DMS 273 (cell line): ENCODE results near the gene NECTIN4.
A peak's percentile ranks its signal among the peaks of the same experiment; 100 is the strongest.

Source experiments
- DNase-seq: peaks from one replicate; lab custom pipeline; 2025; ENCODE audit not compliant: unreplicated experiment; lab: John Stamatoyannopoulos, UW

Gene NECTIN4

DNA sequence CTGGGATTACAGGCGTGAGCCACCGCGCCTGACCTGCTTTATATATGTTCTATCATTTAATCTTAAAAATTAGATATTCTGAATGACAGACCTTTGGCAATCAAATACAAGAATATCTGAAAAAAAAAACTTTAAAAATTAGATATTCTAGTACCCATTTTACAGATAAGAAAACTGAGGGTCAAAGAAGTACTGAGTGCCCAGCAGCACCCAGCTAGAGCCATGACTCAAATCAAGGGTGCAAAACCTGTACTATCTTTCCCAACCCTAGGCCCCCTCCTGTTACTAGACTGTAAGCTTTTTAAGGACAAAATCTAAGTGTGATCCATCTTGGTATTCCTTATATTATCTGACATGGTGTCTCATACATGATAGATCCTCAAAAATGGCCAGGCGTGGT is 27.9 kb downstream of the NECTIN4 start:
- no peak for DNase-seq

DNA sequence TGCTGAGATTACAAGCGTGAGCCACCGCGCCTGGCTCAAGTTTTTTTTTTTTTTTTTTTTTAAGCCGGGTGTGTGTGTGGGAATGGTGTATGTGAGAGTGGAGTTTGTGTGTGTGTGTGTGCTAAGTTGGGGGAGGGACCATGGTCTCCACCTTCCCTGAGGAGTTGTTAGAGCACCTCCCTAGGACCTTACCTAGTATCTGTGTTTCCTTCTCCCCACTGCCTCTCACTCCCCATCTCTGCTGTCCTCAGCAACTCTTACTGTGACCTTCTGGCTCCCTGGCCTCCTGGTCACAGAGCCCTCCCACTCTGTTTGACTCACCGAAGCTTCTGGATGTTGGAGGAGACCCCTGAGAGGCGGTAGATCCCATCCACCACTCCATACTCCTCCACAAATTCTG is 30.1 kb downstream of the NECTIN4 start:
- DNase-seq, result no peak

DNA sequence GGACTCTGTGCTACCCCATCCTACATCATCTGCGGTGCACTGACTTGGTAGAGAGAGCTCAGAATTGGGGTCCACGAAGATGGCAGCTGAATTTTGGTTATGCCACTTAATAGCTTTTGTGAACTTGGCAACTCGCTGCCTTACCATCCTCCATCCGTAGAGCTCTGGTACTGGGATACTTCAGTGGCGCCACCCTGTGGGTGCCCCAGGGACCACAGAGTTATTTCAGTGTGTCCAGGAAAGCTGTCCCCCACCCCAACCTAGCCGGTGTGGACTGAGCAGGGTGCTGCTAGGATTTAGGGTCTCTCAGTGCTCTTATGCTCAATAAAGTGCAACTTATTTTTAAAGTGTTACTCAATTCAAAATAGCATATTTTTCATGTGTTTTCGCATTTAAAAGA is 34.6 kb downstream of the NECTIN4 start:
- no peak for DNase-seq

DNA sequence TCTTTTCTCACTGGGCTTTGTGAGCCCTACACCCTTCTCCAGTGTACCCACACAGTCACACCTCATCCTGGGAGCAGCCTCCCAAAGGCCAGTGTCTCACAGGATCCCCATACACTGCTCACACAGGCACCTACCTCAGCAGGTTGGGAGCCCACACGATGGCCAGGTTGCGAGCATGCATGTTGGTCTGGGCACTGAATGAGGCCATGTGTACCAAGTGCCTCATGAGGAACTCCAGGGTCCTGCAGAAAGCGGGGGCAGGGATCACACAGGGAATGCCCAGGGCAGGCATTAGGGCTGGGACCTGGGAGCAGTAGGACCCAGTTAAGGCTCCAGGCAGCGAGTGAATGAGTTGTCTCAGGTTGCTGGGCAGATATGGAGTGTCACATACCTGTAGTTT is 35.1 kb downstream of the NECTIN4 start:
- no peak for DNase-seq

DNA sequence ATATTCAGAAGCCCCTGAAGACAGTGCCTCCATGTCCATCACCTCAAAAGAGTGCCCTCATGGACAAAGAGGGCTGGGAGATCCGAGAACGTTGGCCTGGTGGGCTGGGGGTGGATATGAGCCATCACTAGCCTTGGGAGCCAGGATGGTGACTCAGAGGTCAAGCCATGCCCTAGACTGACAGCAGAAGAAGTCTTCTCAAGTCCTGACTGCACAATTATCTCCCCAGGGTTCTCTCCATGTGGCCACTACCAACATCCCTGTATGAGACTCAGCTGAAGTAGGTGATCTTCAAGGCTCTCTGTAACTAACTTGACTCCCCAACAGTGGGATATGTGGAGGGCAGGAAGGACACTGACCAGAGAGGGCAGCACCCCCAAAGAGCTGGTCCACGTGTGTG is 36.5 kb downstream of the NECTIN4 start:
- no peak for DNase-seq

DNA sequence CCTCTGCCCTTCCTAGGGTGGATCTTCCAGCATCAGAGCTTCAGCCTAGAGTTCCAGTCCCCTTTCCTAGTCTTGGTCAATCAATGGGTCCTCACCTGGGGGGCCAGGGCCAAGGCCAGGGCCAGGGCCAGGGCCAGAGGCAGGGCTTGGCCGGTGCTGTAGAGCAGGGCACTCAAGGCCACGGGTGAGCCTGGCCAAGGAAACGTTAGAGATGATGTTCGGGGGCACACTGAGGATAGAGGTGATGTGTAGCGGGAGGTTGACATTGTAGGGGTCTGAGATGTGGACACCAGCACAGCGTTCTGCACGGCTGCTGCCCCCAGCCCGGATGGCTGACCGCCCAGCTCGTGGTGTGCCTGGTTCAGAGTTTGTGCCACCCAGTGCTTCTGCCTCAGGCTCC is 38.1 kb downstream of the NECTIN4 start:
- no peak for DNase-seq

DNA sequence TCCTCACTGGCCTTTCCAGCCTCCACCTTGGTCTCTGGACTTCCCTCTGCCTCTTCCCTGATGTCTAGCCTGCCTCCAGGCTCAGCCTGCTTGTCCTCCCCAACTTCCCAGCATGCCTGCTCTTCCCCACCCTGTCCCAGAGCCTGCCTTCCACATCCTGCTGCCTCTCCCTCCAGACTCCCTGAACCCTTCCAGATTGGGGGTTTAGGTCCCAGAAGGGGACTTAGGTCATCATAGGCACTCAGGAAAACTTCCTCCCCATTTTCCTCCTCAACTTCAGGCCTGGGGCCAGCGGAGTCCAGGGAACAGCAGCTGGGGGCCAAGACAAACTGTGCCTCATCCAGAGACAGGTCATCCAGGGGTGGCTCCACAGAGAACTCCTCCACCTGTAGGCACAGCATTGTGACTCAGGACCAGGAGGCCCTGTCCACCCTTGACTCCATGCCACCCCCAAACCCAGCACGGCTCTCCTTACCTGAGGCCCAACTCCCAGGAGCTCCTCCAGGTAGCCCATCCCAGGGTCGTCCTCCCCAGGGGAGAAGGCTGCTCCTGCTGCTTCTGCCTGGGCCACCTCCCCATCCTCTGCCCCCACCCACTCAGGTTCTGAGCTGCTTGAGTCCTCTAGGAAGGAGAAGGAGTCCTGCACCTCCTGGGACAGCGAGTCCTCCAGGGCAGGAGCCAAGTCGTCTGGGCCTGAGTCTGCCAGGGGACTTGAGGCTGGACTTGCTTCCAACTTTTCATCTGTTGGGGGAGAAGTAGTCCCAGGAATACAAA is 40.2 kb downstream of the NECTIN4 start:
- no peak for DNase-seq

DNA sequence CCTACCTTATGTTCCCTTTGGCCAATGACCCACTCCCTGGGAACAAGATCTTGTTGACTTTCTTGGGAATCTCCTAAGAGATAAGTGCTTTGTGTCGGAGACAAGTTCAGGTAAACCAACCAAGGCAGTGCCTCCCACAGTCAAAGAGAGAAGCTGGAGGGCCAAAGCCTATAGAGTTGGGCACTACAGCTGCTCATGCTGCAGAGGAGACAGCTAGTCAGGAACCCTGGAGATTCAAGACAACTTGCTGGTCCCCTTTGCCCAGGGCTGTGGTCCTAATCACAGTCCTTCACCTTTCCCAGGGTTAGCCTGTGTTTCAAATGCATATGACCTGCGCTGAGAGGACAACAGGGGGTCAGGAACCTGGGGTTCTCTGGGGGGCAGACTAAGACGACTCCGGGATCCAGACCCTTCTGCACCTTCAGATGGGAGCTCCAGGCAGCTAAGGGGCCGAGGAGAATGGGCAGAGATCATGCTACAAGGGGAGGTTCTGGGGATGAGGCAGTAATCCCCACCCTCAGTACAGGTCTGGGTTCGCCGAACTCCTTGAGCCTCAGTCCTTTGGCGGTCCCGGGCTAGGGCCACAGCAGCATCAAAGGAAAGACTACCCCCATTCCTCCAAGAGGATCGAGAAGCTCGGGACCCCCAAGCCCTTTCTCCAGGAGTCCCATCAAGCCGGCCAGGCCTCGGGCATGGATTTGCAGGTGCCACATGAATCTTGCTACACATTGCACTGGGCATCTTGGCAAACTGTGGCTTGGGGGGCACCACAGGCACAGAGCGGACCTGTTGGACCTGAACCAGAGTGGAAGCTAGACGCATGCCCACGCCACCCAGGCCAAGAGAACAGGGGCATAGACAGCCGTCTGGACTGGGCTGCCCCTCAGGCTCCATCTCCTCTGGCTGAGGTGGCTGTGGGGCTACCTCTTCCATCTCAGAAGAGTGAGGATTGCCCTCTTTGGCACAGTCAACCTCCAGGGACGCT is 41.6 kb downstream of the NECTIN4 start:
- DNase-seq, result no peak

DNA sequence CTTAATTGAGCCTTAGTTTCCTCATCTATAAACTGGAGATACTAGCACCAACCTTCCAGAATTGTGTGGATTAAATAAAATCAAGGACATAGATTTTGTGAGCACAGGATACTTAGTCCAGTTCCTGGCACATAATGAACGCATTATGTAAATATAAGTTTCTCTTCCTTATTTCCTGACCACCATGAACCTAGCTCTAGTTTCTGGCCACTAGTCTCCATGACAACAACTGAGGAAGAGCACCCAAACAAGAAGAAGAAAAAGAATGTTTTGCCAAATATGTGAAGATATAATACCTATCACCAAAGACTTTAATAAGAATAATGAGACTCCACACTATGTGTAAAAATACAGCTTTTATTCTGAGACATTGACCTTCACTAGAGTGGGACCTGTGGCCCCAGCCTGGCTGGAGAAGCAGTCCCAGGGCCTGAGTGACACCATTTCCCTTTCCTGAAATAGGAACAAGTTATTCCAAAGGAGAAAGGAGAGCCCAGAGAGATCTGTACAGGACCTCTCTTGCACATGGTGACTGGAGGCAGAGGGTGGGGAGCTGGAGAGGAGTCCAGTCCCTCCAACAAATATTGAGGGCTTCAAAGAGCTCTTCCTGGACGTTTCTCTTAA is 42.6 kb downstream of the NECTIN4 start:
- no peak for DNase-seq

DNA sequence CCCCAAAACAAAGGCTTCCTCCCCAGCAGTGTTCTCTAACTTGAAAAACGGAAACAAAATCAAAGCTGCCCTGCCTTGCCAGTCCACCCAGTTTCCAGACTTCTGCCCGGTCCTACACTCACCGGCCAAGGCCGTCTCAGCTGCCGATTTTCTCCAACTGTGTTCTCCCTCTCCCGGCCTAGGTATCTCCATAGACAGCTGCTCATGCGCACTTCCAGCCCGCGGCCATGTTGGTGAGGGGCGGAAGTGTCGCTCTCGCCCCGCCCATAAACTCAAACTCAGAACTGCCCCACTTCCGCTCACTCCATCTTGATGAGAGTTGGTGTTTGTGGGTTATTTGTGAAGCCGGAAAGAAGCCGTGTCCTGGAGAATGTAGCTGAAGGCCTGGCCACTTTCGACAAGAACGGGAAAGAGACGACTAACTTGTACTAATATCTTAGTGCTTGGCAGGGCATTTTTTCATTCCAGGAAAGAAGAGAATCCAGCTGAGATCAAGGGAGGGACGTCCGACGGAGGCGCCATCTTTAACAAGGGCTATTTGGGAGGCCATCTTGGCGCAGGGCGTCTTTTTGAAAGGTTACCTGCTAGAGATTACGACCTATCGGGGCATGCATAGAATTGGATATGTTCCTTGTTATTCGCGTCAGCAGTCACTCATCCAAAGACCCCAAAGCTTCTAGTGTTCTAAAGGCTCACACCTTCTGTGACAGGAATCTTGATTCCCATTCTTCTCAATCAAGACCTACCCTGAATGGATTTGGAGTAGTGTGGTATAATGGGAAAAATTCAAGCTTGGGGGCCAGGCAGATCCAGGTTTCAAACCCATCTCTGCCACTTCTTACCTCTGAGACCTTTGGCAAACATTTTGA is 43.4 kb downstream of the NECTIN4 start, which contains the start of gene USF1:
TSS of gene USF1 (minus strand) at position 242 of the 869 bp plus-strand sequence. CDS start 2,702 bp downstream, outside the sequence.
- peak; percentile 98 for DNase-seq

DNA sequence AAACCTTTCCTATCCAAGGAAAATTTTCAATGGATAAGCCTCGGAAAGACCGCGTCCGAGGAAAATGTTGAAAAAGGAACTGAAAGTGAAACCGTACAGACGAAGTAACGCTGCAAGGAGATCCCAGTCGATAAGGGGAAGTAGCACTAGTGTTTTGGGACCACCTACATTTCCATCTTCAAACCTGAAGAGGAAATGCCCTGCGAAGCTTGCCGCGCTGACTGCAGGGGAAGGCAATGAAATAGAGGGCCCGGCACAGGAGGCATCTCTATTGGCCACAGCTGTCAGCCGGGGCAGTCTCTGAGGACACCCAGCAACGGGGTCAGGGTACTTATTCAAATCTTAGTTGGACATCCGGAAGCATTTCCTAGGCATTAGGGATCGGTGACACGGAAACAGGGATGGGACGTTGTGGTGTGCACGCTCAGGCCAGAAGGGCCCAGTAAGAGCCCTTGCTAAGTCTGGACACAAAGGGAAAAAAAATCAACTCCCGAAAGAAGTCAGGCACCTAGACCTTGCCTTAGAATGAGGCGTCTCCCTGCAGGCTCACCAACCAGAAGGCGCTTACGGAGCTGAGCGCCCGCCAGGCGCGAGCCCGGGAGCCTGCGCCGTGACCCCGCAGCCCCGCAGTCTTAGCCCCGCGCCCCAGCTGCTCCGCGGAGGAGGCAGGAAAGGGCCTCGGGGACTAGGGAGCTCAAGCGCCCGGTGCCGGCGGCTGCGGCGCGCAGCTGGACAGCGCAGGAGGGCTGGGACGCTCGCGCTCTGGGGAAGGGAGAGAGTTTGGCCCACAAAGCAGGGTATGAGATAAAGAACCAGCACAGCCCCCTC is 44.2 kb downstream of the NECTIN4 start:
- DNase-seq, result peak; percentile 88

DNA sequence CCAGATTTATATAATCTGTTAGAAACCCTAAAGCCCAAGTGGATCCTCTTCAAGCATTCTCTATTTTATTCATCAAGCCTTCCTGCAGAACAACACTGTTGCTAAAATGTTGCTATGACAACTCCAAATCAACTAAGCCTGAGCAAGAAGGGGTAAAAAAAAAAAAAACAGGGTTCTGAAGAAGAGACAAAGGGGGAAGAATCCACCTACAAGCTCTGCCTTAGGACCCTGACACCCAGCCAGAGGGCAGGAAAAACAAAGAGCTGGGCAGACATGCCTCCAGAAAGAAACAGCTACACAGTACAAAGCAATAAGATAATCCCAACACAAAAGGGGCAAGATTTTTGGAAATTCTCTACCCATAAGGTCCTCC is 44.8 kb downstream of the NECTIN4 start:
- DNase-seq, result no peak

DNA sequence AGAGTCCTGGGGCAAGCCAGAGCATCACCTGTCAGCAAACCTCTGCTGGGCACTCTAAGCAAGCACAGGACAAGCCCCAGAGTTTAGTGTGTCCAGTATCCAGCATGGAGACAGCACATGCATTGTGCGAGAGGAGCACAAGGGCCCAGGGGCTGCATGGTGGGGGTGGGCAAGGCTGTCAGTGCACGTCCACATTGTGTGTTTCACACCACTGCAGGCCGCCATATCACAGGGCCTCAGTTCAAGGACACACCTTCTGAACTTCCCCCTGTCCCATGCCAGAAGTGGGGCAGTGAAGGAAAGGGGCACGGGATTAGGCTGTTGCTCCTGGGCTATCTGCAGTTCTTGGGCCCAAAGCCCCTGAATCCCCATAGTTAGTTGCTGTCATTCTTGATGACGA is 49.8 kb downstream of the NECTIN4 start:
- DNase-seq, result no peak

DNA sequence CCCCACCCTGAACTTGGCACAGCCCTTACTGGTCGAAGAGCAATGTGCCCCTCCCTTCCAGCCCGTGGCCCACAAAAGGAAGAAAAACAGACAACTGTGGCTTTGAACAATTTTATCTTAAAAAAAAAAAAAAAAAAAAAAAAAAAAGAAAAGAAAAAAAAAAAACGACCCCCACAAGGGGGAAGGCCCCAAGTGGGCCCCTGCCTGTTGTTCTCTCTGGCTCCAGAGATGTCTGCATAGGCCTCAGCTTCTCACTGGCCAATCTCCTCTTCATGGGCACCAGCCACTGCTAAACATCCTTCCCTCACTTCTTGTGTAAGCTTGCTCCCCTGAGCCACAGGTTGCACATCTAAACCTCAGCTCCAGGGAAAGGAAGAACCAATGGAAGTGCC is 50.2 kb downstream of the NECTIN4 start:
- no peak for DNase-seq

DNA sequence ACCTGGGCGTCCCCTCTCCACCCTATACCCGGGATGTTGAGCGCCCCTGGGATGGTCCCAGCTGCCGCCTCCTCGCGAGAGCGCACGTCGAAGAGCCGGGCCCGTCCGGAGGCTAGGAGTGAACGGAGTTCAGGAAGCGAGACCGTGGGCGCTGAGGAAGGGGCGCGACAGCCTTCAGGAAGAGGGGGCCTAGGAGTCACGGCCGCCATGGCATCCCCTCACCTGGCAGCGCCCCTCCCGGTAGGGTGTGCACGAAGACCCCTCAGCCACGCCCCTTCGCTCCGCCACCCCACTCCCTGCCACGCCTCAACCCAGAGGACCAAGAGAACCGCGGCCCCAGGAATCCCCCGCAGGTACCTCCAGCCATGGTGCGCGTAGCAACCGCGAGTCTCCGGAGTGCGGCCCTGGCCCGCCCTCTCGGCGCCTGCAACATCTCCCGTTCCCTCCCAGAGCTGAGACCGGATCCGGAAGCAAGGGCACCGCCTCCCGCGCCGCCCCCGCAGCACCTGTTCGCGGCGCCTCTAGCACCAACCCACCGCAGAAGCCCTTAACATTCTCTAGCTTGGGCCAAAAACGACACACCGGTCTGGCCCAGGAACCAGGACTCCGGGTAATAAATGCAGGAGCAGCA is 50.7 kb downstream of the NECTIN4 start, which contains the start of gene TSTD1:
TSS of gene TSTD1 (minus strand) at position 442 of the 631 bp plus-strand sequence. CDS start at position 367, 75 bp downstream.
- peak; percentile 93 for DNase-seq

DNA sequence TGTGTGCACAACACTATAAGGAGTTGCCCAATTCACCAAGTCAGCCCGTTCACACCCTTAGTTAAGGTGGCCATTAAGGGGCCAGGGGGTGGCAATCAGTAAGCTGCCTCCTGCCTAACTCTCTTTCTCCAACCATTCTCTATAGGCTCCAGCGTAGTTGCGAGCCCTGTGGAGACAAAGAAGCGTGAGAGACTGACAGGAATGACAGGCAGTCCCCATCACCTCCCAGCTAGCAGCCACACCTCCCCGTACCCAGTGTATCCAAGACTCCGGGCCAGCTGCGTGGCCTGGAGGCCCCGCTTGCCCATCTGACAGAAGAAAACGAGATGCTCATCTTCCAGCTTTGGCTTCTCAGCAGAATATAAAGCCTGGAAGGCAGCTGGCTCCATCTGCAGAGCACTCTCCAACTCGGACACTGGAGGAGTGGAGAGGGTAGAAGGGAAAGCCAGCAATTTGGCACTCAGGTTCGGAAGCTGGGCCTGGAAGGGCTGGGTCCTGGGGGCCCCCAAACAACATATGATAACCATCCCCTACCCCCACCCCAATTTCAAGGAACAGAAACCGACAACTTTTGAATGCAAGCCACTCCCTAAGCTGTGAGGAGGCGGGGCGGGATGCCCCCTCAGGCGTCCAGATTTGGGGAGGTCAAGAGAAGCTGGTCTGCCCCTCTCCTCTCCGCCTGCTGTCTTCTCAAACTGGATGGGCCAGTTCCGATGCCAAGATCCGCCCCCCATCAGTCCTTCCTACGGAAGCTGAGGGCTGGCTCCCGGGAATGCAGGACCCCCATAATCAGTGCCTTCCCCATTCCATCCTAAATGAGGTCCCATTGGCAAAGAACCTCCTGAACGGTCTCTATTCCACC is 51.5 kb downstream of the NECTIN4 start:
- DNase-seq, result no peak

DNA sequence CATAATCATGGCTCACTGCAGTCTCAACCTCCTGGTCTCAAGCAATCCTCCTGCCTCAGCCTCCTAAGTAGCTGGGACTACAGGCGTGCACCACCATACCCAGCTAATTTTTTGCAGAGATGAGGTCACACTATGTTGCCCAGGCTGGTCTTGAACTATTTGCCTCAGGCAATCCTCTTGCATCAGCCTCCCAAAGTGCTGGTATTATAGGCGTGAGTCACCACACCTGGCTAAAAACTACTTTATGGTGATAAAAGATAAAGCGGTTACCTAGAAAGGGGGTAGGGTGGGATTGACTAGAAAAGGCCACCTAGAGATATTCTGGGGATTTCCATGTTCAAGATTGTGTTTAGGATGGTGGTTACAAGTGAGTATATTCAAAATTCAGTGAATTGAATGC is 55.6 kb downstream of the NECTIN4 start:
- no peak for DNase-seq

DNA sequence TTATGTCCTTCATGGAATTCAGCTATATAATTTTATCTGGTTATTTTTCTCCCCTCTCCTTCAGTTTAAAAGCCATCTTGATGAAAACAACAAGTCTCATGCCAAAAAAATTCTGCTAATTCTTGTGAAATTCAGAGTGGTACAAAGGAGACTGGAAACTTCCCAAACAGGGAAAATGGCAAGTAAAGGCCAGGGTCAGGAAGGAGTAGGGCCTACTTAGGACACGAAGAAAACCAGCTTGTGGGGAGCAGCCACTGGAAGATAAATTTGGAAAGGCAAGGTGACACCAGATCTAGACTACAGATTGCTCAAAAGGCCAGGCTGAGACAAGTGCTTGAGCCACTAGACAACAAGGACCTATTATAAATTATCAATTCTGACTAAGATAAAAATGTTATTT is 56.9 kb downstream of the NECTIN4 start:
- no peak for DNase-seq
